HCT116 (cell line): Measurements from ENCODE around the gene MIR17HG. TPM values are rescaled to one million over a fixed set of nuclear protein-coding genes. Genes with fewer than 3 reads are reported as not detected.
A peak's percentile ranks its signal among the peaks of the same experiment; 100 is the strongest.

Source experiments
- ATAC-seq: fragments of 200-7000 bp; cut with Tn5 transposase; 2 replicates; pipeline ENCODE4 v1.9.1; 2020; ENCODE audit warnings: mild to moderate bottlenecking, moderate library complexity
- BruUV-seq: library from RNA; stranded (reverse); fragments of 400-500 nt; replicated peaks from 2 replicates; lab custom pipeline; 2021; lab: Mats Ljungman, UMichigan
- CTCF ChIA-PET: fragments of 300-600 bp; sonication (Branson Sonifier 250); formaldehyde crosslinking; loops from one replicate; lab custom pipeline; 2021; ENCODE audit warnings: antibody characterized with exemption; lab: Charles Lee
- POLR2A ChIA-PET: fragments of 300-600, 350-600 bp; sonication (Branson Sonifier 250); formaldehyde crosslinking; loops from one replicate; lab custom pipeline; 2021; ENCODE audit warnings: antibody characterized with exemption; lab: Charles Lee
- RAD21 ChIA-PET, 2 experiments: fragments of 300-600 bp; sonication (Branson Sonifier 250); formaldehyde crosslinking; loops; one replicate each; lab custom pipeline; 2023; ENCODE audit warnings: low total read pairs in 2 of 2; ENCODE audit not compliant: uncharacterized antibody in 2 of 2, unreplicated experiment in 2 of 2, low non-redundant PET in 1 of 2; lab: Charles Lee
- DNase-seq: peaks from one replicate; pipeline ENCODE4 v3.0.0-alpha.2; 2010; ENCODE audit warnings: low read depth, low spot score
- H2AFZ ChIP-seq: fragments of 200-600 bp; shearing (Covaris generic), sonication (generic); 2 replicates; pipeline ENCODE4 v1.6.1; 2017; ENCODE audit warnings: low read depth, mixed run types, mixed read lengths, antibody characterized with exemption, low read length; ENCODE audit not compliant: poor library complexity, severe bottlenecking
- H3K27ac ChIP-seq: 2 replicates; pipeline ENCODE4 v1.5.1; 2012; ENCODE audit warnings: low read depth, low read length
- H3K27me3 ChIP-seq: fragments of 200-600 bp; sonication (generic); 2 replicates; pipeline ENCODE4 v1.6.1; 2016; ENCODE audit warnings: mixed run types, low read length, mixed read lengths; ENCODE audit not compliant: insufficient read depth
- H3K36me3 ChIP-seq, 2 experiments: fragments of 200-500 bp in 1 of 2; fragments of 200-600 bp in 1 of 2; sonication (Bioruptor generic) in 1 of 2; sonication (generic) in 1 of 2; 2 replicates each; pipeline versions ENCODE4 v1.5.1 to v1.6.1; 2014 to 2016; ENCODE audit warnings: low read length in 2 of 2, inconsistent platforms in 1 of 2, mixed read lengths in 1 of 2, mixed run types in 1 of 2; ENCODE audit not compliant: insufficient read depth in 2 of 2, control insufficient read depth in 1 of 2
- H3K4me1 ChIP-seq, 2 experiments: fragments of 200-600 bp in 1 of 2; sonication (generic) in 1 of 2; 2 replicates each; pipeline versions ENCODE4 v1.5.1 to v1.6.1; 2012 to 2017; ENCODE audit warnings: low read length in 2 of 2, inconsistent platforms in 1 of 2, mild to moderate bottlenecking in 1 of 2, mixed read lengths in 1 of 2, mixed run types in 1 of 2, moderate library complexity in 1 of 2; ENCODE audit not compliant: insufficient read depth in 2 of 2, control insufficient read depth in 1 of 2
- H3K4me2 ChIP-seq: fragments of 200-600 bp; sonication (generic); 2 replicates; pipeline ENCODE4 v1.6.1; 2017; ENCODE audit warnings: mixed run types, low read length, mixed read lengths
- H3K4me3 ChIP-seq, 2 experiments: fragments of 200-600 bp in 1 of 2; sonication (generic) in 1 of 2; replicated peaks in 1 of 2; 2 replicates each; pipeline ENCODE4 v1.5.1; 2011 to 2016; ENCODE audit warnings: low read length in 2 of 2, control low read depth in 1 of 2, low read depth in 1 of 2, mild to moderate bottlenecking in 1 of 2, mixed read lengths in 1 of 2, mixed run types in 1 of 2
- H3K79me2 ChIP-seq: fragments of 200-600 bp; sonication (generic); 2 replicates; pipeline ENCODE4 v1.6.1; 2017; ENCODE audit warnings: mild to moderate bottlenecking, mixed run types, low read length, moderate library complexity, mixed read lengths; ENCODE audit not compliant: insufficient read depth
- H3K9ac ChIP-seq: fragments of 200-600 bp; sonication (generic); 2 replicates; pipeline ENCODE4 v1.6.1; 2016; ENCODE audit warnings: low read length, mixed read lengths
- H3K9me2 ChIP-seq: fragments of 200-600 bp; sonication (generic), shearing (Covaris generic); 2 replicates; pipeline ENCODE4 v1.6.1; 2017; ENCODE audit warnings: mixed run types, mild to moderate bottlenecking, moderate library complexity; ENCODE audit not compliant: insufficient read depth
- H3K9me3 ChIP-seq, 2 experiments: fragments of 200-500 bp in 1 of 2; fragments of 200-600 bp in 1 of 2; sonication (Bioruptor generic) in 1 of 2; sonication (generic) in 1 of 2; 2 replicates each; pipeline ENCODE4 v1.6.1; 2014 to 2017; ENCODE audit warnings: low read length in 2 of 2, mixed read lengths in 2 of 2, inconsistent platforms in 1 of 2, low read depth in 1 of 2, mild to moderate bottlenecking in 1 of 2, mixed run types in 1 of 2, moderate library complexity in 1 of 2; ENCODE audit not compliant: control insufficient read depth in 1 of 2, insufficient read depth in 1 of 2
- H4K20me1 ChIP-seq: fragments of 200-600 bp; sonication (generic), shearing (Covaris generic); 2 replicates; pipeline ENCODE4 v1.6.1; 2017; ENCODE audit warnings: mixed run types, mild to moderate bottlenecking, moderate library complexity; ENCODE audit not compliant: insufficient read depth
- CTCF ChIP-seq, 3 experiments: fragments of 200-600 bp in 1 of 3; sonication (generic) in 1 of 3; IDR thresholded peaks in 2 of 3; conservative IDR thresholded peaks in 1 of 3; 2 replicates each; pipeline ENCODE4 v1.5.1; 2012 to 2017; ENCODE audit warnings: low read depth in 2 of 3, low read length in 2 of 3, antibody characterized with exemption in 1 of 3, borderline replicate concordance in 1 of 3, control low read depth in 1 of 3, mild to moderate bottlenecking in 1 of 3, mixed read lengths in 1 of 3, mixed run types in 1 of 3, moderate library complexity in 1 of 3; ENCODE audit not compliant: insufficient read depth in 1 of 3
- FOSL1 ChIP-seq: IDR thresholded peaks from 2 replicates; pipeline ENCODE4 v1.6.1; 2012; ENCODE audit warnings: low read depth
- MAX ChIP-seq: IDR thresholded peaks from 2 replicates; pipeline ENCODE4 v1.6.1; 2012
- RAD21 ChIP-seq: IDR thresholded peaks from 2 replicates; pipeline ENCODE4 v1.6.1; 2012; ENCODE audit warnings: low read depth, mild to moderate bottlenecking
- SP1 ChIP-seq: IDR thresholded peaks from 2 replicates; pipeline ENCODE4 v1.6.1; 2012; ENCODE audit warnings: low read depth
- YY1 ChIP-seq: IDR thresholded peaks from 2 replicates; pipeline ENCODE4 v1.6.1; 2011; ENCODE audit warnings: low read length, low read depth, moderate library complexity, mild to moderate bottlenecking; ENCODE audit not compliant: insufficient replicate concordance; ENCODE audit errors: extremely low read depth
- intact Hi-C: fragments of 100-400 bp; cut with micrococcal nuclease; formaldehyde crosslinking; loops from 2 replicates; pipeline ENCODE4 v1.10.0; 2022
- total RNA-seq: library from RNA; stranded (reverse); gene quantifications from one replicate; pipeline ENCODE4 v1.2.1, GENCODE V29; 2021; ENCODE audit not compliant: unreplicated experiment

MIR17HG gene
- total RNA-seq, 1 experiment from 2014 or later = 10.3 TPM

- H3K4me1 ChIP-seq = no peaks in the 10 kb centered on the region
- intact Hi-C loops = no loop called here
- H3K9me3 ChIP-seq = no peaks in the 10 kb centered on the region
- no peaks in the 10 kb centered on the region for H3K79me2 ChIP-seq
- no peaks in the 10 kb centered on the region for H3K9me2 ChIP-seq
- RAD21 ChIA-PET = no interaction called here
- H4K20me1 ChIP-seq = no peaks in the 10 kb centered on the region
- no peak for TF ChIP-seq YY1
- peak; percentile 23; the same call in 1 of the 2 replicates for TF ChIP-seq RAD21
- TF ChIP-seq SP1 = no peak
- no peak for TF ChIP-seq MAX
- TF ChIP-seq CTCF (IDR thresholded peaks at IDR 0.05 in 2 of 3, conservative IDR thresholded peaks at IDR 0.05 in 1 of 3; ENCODE audit: borderline replicate concordance in 1 of 3, insufficient read depth in 1 of 3, low read depth in 2 of 3, low read length in 2 of 3) = peak in 2 of 3 experiments; percentile 55 to 64; a peak in 4 of 6 replicates
- peak; percentile 84 for ATAC-seq
- CTCF ChIA-PET = interaction anchor here (0.5 kb wide), 1 partner anchor 10 kb away, joined by 5 read pairs; no protein-coding TSS in a partner anchor
- no peak overlapping the region for H3K9ac ChIP-seq
- BruUV-seq = no TSS peak
- no peaks in the 10 kb centered on the region; a peak in 1 of 4 replicates for H3K36me3 ChIP-seq
- H3K4me2 ChIP-seq = no peak overlapping the region
- H3K27ac ChIP-seq = no peak overlapping the region
- no peak for DNase-seq
- POLR2A ChIA-PET = no interaction called here
- H3K4me3 ChIP-seq = no peak overlapping the region
- H3K27me3 ChIP-seq = peaks cover 3% of the 10 kb centered on the region
- H2AFZ ChIP-seq = no peak overlapping the region
Observed at GRCh38 chr13:91375116-91375729, 27.7 kb downstream of the MIR17HG start.

GRCh38 chr13:91381371-91381770 is 33.9 kb downstream of the MIR17HG start:
- H3K9me2 ChIP-seq = no peaks in the 10 kb centered on the region
- ATAC-seq (no peak), DNase-seq (no peak)
- H3K4me3 ChIP-seq = no peak overlapping the region
- H2AFZ ChIP-seq = no peak overlapping the region
- no peaks in the 10 kb centered on the region for H3K9me3 ChIP-seq
- no peaks in the 10 kb centered on the region for H3K79me2 ChIP-seq
- no peaks in the 10 kb centered on the region for H4K20me1 ChIP-seq
- intact Hi-C loops = loop anchor here (1.0 kb wide), 1 partner anchor 341 kb away; no protein-coding TSS in a partner anchor
- H3K4me1 ChIP-seq = no peaks in the 10 kb centered on the region
- peaks cover 17% of the 10 kb centered on the region; the same call in 1 of the 2 replicates for H3K27me3 ChIP-seq
- H3K9ac ChIP-seq = no peak overlapping the region
- no peak overlapping the region for H3K27ac ChIP-seq
- ChIA-PET RAD21 (no interaction called here), POLR2A (no interaction called here), CTCF (interaction anchor here (0.7 to 1.2 kb wide), 6 partner anchors 25 to 400 kb away, joined by 3 to 11 read pairs (median 4); no protein-coding TSS in a partner anchor)
- no TSS peak for BruUV-seq
- H3K4me2 ChIP-seq = no peak overlapping the region
- no peaks in the 10 kb centered on the region for H3K36me3 ChIP-seq
- TF ChIP-seq FOSL1 (no peak), RAD21 (0 out of 2 replicates have a peak, but pooled peaks have one; percentile 16), CTCF (IDR thresholded peaks at IDR 0.05 in 2 of 3, conservative IDR thresholded peaks at IDR 0.05 in 1 of 3; ENCODE audit: borderline replicate concordance in 1 of 3, insufficient read depth in 1 of 3, low read depth in 2 of 3, low read length in 2 of 3) (peak in 2 of 3 experiments; percentile 18 to 37; a peak in 3 of 6 replicates)
